H9 (cell line): ENCODE data around the gene ADGRG7. TPM values are rescaled to one million over a fixed set of nuclear protein-coding genes. Genes with fewer than 3 reads are reported as not detected.

Experiments
- DNase-seq: peaks from one replicate; pipeline ENCODE4 v3.0.0-alpha.2; 2017
- H2AFZ ChIP-seq: one replicate; pipeline ENCODE4 v1.6.1; 2013; ENCODE audit warnings: mild to moderate bottlenecking, low read length, control low read depth, moderate library complexity
- H2AK5ac ChIP-seq: 2 replicates; pipeline ENCODE4 v1.6.1; 2013; ENCODE audit warnings: low read length, control low read depth, mixed read lengths; ENCODE audit not compliant: insufficient read length
- H2BK120ac ChIP-seq: one replicate; pipeline ENCODE4 v1.6.1; 2013; ENCODE audit warnings: low read depth, mild to moderate bottlenecking, low read length, control low read depth, inconsistent platforms; ENCODE audit not compliant: poor library complexity, severe bottlenecking
- H2BK12ac ChIP-seq: 2 replicates; pipeline ENCODE4 v1.6.1; 2013; ENCODE audit warnings: low read length, control low read depth, mixed read lengths, low read depth; ENCODE audit not compliant: insufficient read length
- H2BK15ac ChIP-seq: 2 replicates; pipeline ENCODE4 v1.6.1; 2013; ENCODE audit warnings: low read depth, low read length, control low read depth
- H2BK20ac ChIP-seq: one replicate; pipeline ENCODE4 v1.6.1; 2013; ENCODE audit warnings: low read depth, mild to moderate bottlenecking, low read length, control low read depth, inconsistent platforms; ENCODE audit not compliant: poor library complexity, severe bottlenecking
- H2BK5ac ChIP-seq: 2 replicates; pipeline ENCODE4 v1.6.1; 2013; ENCODE audit warnings: low read length, control low read depth, mixed read lengths; ENCODE audit not compliant: insufficient read length
- H3K14ac ChIP-seq: 2 replicates; pipeline ENCODE4 v1.6.1; 2013; ENCODE audit warnings: low read length, control low read depth; ENCODE audit not compliant: insufficient read depth
- H3K18ac ChIP-seq: 2 replicates; pipeline ENCODE4 v1.6.1; 2013; ENCODE audit warnings: low read depth, mild to moderate bottlenecking, mixed read lengths, low read length, control low read depth; ENCODE audit not compliant: insufficient read length
- H3K23ac ChIP-seq: 2 replicates; pipeline ENCODE4 v1.6.1; 2013; ENCODE audit warnings: low read length, control low read depth, mixed read lengths, low read depth; ENCODE audit not compliant: insufficient read length
- H3K23me2 ChIP-seq: 2 replicates; pipeline ENCODE4 v1.6.1; 2013; ENCODE audit warnings: low read depth, mild to moderate bottlenecking, mixed read lengths, low read length, control low read depth; ENCODE audit not compliant: insufficient read length, poor library complexity, severe bottlenecking
- H3K27ac ChIP-seq: 2 replicates; pipeline ENCODE4 v1.5.1; 2013; ENCODE audit warnings: low read length, control low read depth, mixed read lengths, low read depth; ENCODE audit not compliant: insufficient read length
- H3K27me3 ChIP-seq: 2 replicates; pipeline ENCODE4 v1.6.1; 2013; ENCODE audit warnings: low read length, control low read depth, inconsistent platforms; ENCODE audit not compliant: insufficient read depth
- H3K4ac ChIP-seq: 2 replicates; pipeline ENCODE4 v1.6.1; 2013; ENCODE audit warnings: low read depth, mild to moderate bottlenecking, control low read depth, inconsistent platforms, low read length, moderate library complexity
- H3K4me1 ChIP-seq: 2 replicates; pipeline ENCODE4 v1.6.1; 2013; ENCODE audit warnings: low read length, control low read depth, inconsistent platforms; ENCODE audit not compliant: insufficient read depth
- H3K4me2 ChIP-seq: 2 replicates; pipeline ENCODE4 v1.6.1; 2013; ENCODE audit warnings: low read length, control low read depth, mixed read lengths; ENCODE audit not compliant: insufficient read length, insufficient read depth
- H3K56ac ChIP-seq: 2 replicates; pipeline ENCODE4 v1.6.1; 2013; ENCODE audit warnings: low read depth, mild to moderate bottlenecking, mixed read lengths, low read length, control low read depth; ENCODE audit not compliant: insufficient read length
- H3K79me1 ChIP-seq: 2 replicates; pipeline ENCODE4 v1.6.1; 2013; ENCODE audit warnings: low read depth, mild to moderate bottlenecking, moderate library complexity, low read length, control low read depth, inconsistent platforms; ENCODE audit not compliant: insufficient read depth, poor library complexity, severe bottlenecking
- H3K79me2 ChIP-seq: 2 replicates; pipeline ENCODE4 v1.6.1; 2013; ENCODE audit warnings: low read length, control low read depth, inconsistent platforms; ENCODE audit not compliant: insufficient read depth
- H3K9ac ChIP-seq: 2 replicates; pipeline ENCODE4 v1.6.1; 2013; ENCODE audit warnings: low read length, control low read depth, mixed read lengths; ENCODE audit not compliant: insufficient read length; ENCODE audit errors: extremely low read depth
- H3K9me3 ChIP-seq: one replicate; pipeline ENCODE4 v1.6.1; 2013; ENCODE audit warnings: low read depth, low read length, inconsistent platforms; ENCODE audit not compliant: control insufficient read depth
- H3T11ph ChIP-seq: one replicate; pipeline ENCODE4 v1.6.1; 2013; ENCODE audit warnings: mild to moderate bottlenecking, low read length, control low read depth, inconsistent platforms
- H4K20me1 ChIP-seq: one replicate; pipeline ENCODE4 v1.6.1; 2013; ENCODE audit not compliant: control insufficient read depth, insufficient read length, insufficient read depth
- H4K5ac ChIP-seq: 2 replicates; pipeline ENCODE4 v1.6.1; 2013; ENCODE audit warnings: low read depth, mild to moderate bottlenecking, mixed read lengths, low read length, control low read depth; ENCODE audit not compliant: insufficient read length
- H4K8ac ChIP-seq: replicated peaks from 2 replicates; pipeline ENCODE4 v1.6.1; 2013; ENCODE audit warnings: low read length, control low read depth, mixed read lengths, low read depth; ENCODE audit not compliant: insufficient read length
- H4K91ac ChIP-seq: 2 replicates; pipeline ENCODE4 v1.6.1; 2013; ENCODE audit warnings: low read depth, mild to moderate bottlenecking, moderate library complexity, mixed read lengths, low read length, control low read depth; ENCODE audit not compliant: insufficient read length
- H3K27ac Mint-ChIP-seq, 3 experiments: 2 replicates in 2 of 3; 3 replicates in 1 of 3; pipeline ENCODE4 v1.8.0; 2020 to 2021; ENCODE audit warnings: mixed read lengths in 3 of 3, mild to moderate bottlenecking in 1 of 3, moderate library complexity in 1 of 3
- H3K27me3 Mint-ChIP-seq: 2 replicates; pipeline ENCODE4 v1.8.0; 2021; ENCODE audit warnings: low read depth, mild to moderate bottlenecking, moderate library complexity, mixed read lengths
- H3K36me3 Mint-ChIP-seq, 3 experiments: 2 replicates in 2 of 3; 3 replicates in 1 of 3; pipeline ENCODE4 v1.8.0; 2020 to 2021; ENCODE audit warnings: low read depth in 3 of 3, mixed read lengths in 3 of 3; ENCODE audit not compliant: insufficient read depth in 1 of 3
- H3K4me1 Mint-ChIP-seq, 2 experiments: 2 replicates each; pipeline ENCODE4 v1.8.0; 2020; ENCODE audit warnings: mixed read lengths in 2 of 2
- H3K4me3 Mint-ChIP-seq, 2 experiments: 2 replicates in 1 of 2; 3 replicates in 1 of 2; pipeline ENCODE4 v1.8.0; 2020 to 2021; ENCODE audit warnings: mild to moderate bottlenecking in 2 of 2, mixed read lengths in 2 of 2, moderate library complexity in 1 of 2
- H3K9me3 Mint-ChIP-seq, 2 experiments: 2 replicates in 1 of 2; 3 replicates in 1 of 2; pipeline ENCODE4 v1.8.0; 2020; ENCODE audit warnings: mild to moderate bottlenecking in 2 of 2, mixed read lengths in 2 of 2, moderate library complexity in 1 of 2
- WGBS: extraction: QIAGEN DNeasy Blood & Tissue Kit; methylation state at CpG from one replicate; pipeline ENCODE4 v1.1.7; 2013; ENCODE audit warnings: missing lambda C conversion rate, low lambda C conversion rate, mixed read lengths; ENCODE audit not compliant: insufficient read length; ENCODE audit errors: extremely low coverage; 5-methylcytosine and 5-hydroxymethylcytosine counted together
- total RNA-seq: library from RNA; stranded (reverse); gene quantifications from 2 replicates; pipeline ENCODE4 v1.2.1, GENCODE V29; 2021
- TF ChIP-seq, protein P1 (sequence below): fragments of 200-600 bp; sonication (generic); conservative IDR thresholded peaks from 3 replicates; pipeline ENCODE4 v1.8.0; 2021; ENCODE audit warnings: antibody characterized with exemption, mild to moderate bottlenecking

Gene ADGRG7
- total RNA-seq, 1 experiment from 2014 or later, result not detected

DNA sequence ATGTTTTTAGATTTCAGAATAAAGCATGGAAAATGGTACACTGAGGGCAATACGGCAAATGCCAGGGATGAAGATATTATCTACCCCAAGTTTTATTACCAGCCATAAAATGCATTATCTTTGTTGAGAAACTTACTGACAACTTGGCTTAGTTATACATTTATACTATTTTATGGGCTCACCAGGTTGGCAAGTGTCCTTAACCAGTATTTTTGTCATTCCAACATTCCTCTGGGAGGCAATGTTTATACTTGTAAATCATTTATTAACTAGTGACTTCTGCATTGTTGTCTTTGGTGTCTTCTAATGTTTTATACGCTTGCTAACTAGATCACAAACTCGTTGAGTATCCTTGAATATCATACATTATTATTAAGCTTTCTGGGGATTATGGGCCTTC, 18.0 kb upstream of the ADGRG7 start:
- H3K9me3 ChIP-seq, result no peaks in the 10 kb centered on the region
- no peak overlapping the region for H3K27ac ChIP-seq
- H3K27ac Mint-ChIP-seq, result no peak overlapping the region
- no peaks in the 10 kb centered on the region for H3K4me1 ChIP-seq
- no peak overlapping the region for H3K4ac ChIP-seq
- no CpG with 5 or more reads among the region's 3 CpGs for WGBS
- no peak overlapping the region for H4K91ac ChIP-seq
- no peaks in the 10 kb centered on the region for H3K27me3 Mint-ChIP-seq
- peaks cover 7% of the 10 kb centered on the region in 2 experiments; a peak in 4 of 5 replicates for H3K9me3 Mint-ChIP-seq
- no peak overlapping the region for H2BK120ac ChIP-seq
- H4K5ac ChIP-seq, result no peak overlapping the region
- H3K79me2 ChIP-seq, result no peaks in the 10 kb centered on the region
- H3T11ph ChIP-seq, result no peak overlapping the region
- H3K56ac ChIP-seq, result no peak overlapping the region
- H3K9ac ChIP-seq, result no peak overlapping the region
- peaks cover 3 to 4% of the 10 kb centered on the region in 2 experiments; a peak in 1 of 4 replicates for H3K4me1 Mint-ChIP-seq
- no peak overlapping the region for H4K8ac ChIP-seq
- H2BK20ac ChIP-seq, result no peak overlapping the region
- H4K20me1 ChIP-seq, result no peaks in the 10 kb centered on the region
- H3K23ac ChIP-seq, result no peak overlapping the region
- no peak overlapping the region for H2BK12ac ChIP-seq
- H3K18ac ChIP-seq, result no peak overlapping the region
- H3K4me3 Mint-ChIP-seq, result no peak overlapping the region
- no peak overlapping the region for H3K4me2 ChIP-seq
- H3K14ac ChIP-seq, result no peak overlapping the region
- no peak overlapping the region for H2BK5ac ChIP-seq
- H3K27me3 ChIP-seq, result no peaks in the 10 kb centered on the region
- H2AFZ ChIP-seq, result no peak overlapping the region
- no peak overlapping the region for H2AK5ac ChIP-seq
- H3K36me3 Mint-ChIP-seq, result peaks cover 1 to 2% (median 2%) of the 10 kb centered on the region in 3 experiments; a peak in 5 of 7 replicates
- no peaks in the 10 kb centered on the region for H3K79me1 ChIP-seq
- no peak overlapping the region for H2BK15ac ChIP-seq
- H3K23me2 ChIP-seq, result no peaks in the 10 kb centered on the region
- TF ChIP-seq, protein P1, sequence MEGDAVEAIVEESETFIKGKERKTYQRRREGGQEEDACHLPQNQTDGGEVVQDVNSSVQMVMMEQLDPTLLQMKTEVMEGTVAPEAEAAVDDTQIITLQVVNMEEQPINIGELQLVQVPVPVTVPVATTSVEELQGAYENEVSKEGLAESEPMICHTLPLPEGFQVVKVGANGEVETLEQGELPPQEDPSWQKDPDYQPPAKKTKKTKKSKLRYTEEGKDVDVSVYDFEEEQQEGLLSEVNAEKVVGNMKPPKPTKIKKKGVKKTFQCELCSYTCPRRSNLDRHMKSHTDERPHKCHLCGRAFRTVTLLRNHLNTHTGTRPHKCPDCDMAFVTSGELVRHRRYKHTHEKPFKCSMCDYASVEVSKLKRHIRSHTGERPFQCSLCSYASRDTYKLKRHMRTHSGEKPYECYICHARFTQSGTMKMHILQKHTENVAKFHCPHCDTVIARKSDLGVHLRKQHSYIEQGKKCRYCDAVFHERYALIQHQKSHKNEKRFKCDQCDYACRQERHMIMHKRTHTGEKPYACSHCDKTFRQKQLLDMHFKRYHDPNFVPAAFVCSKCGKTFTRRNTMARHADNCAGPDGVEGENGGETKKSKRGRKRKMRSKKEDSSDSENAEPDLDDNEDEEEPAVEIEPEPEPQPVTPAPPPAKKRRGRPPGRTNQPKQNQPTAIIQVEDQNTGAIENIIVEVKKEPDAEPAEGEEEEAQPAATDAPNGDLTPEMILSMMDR, result no peak
- no peak for DNase-seq
